ENCODE results near the gene ASTN1. TPM values are rescaled to one million over a fixed set of nuclear protein-coding genes. Genes with fewer than 3 reads are reported as not detected.

The ASTN1 gene
- total and polyA plus RNA-seq, 2 of the 4 experiments (the other 2 are of a cell fraction), result under 0.01 to 0.07 TPM

DNA sequence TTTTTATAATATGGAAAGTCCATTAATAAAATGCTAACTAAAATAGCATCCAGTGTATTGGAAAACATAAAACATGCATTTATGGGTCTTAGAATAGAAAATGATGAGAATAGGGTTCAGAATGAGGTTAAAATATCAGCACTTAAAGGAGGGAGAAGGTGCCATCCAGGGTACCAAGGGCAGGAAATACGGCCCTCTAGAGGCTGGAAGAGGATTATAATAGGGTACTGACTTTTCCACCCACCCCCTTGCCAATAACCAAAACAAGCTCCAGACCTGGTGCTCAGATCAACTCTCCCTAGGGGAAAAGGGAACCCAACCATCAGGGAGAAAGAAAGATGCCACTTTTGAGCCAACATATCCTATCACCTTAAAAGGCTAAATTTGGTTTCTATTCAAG lies 26.7 kb downstream of the ASTN1 start:
- ATAC-seq (ENCODE audit: low read depth) (no peak), DNase-seq (no peak)
- H4K8ac ChIP-seq (ENCODE audit: low read depth in 2 of 2, low read length in 2 of 2), result no peak overlapping the region
- H3K4me2 ChIP-seq (ENCODE audit: low read depth, low read length), result no peak overlapping the region
- H3K23ac ChIP-seq (ENCODE audit: low read depth, low read length), result no peak overlapping the region
- no peak overlapping the region for H4K91ac ChIP-seq (ENCODE audit: insufficient read depth, low read depth, low read length)
- H3K79me1 ChIP-seq (ENCODE audit: low read depth in 1 of 2, low read length in 2 of 2), result no peaks in the 10 kb centered on the region
- no peak overlapping the region for H2AK9ac ChIP-seq (replicated peaks; ENCODE audit: low read depth, low read length, poor library complexity)
- no peaks in the 10 kb centered on the region for H4K20me1 ChIP-seq (ENCODE audit: insufficient read depth, low read length)
- in situ Hi-C loops (cut with MboI; ENCODE audit: low sequenced_read_pairs) (no loop called here), intact Hi-C loops (cut with micrococcal nuclease) (no loop called here), dilution Hi-C loops (cut with HindIII; ENCODE audit: low sequenced_read_pairs, unreplicated experiment) (no loop called here)
- H3K56ac ChIP-seq (ENCODE audit: extremely low read depth, insufficient read depth, low read length), result no peak overlapping the region
- H3K14ac ChIP-seq (replicated peaks; ENCODE audit: low read depth, low read length), result no peak overlapping the region
- no peaks in the 10 kb centered on the region for H3K36me3 ChIP-seq (ENCODE audit: control insufficient read depth, insufficient read depth, low read length)
- no peaks in the 10 kb centered on the region for H3K27me3 ChIP-seq (ENCODE audit: control insufficient read depth, insufficient read depth, low read length)
- no peak overlapping the region for H4K5ac ChIP-seq (ENCODE audit: low read depth, low read length)
- H3K9me3 ChIP-seq (ENCODE audit: control insufficient read depth, insufficient read depth, low read length), result no peaks in the 10 kb centered on the region
- POLR2A ChIA-PET (ENCODE audit: unreplicated experiment), result no interaction called here
- H3K4ac ChIP-seq (ENCODE audit: low read depth, low read length), result no peak overlapping the region
- no peak overlapping the region for H2BK5ac ChIP-seq (ENCODE audit: low read depth, low read length, poor library complexity, severe bottlenecking)
- BruUV-seq (replicated peaks), result no TSS peak
- no peak overlapping the region for H2BK15ac ChIP-seq (ENCODE audit: low read depth, low read length)
- TF ChIP-seq RCOR1 (IDR thresholded peaks at IDR 0.05; ENCODE audit: insufficient replicate concordance, low read length) (no peak), FOS (IDR thresholded peaks at IDR 0.05; ENCODE audit: low read depth, low read length) (no peak), MAZ (IDR thresholded peaks at IDR 0.05; ENCODE audit: borderline replicate concordance, low read depth, low read length) (no peak), POLR2A (IDR thresholded peaks at IDR 0.05; ENCODE audit: low read depth, low read length) (no peak), CHD1 (IDR thresholded peaks at IDR 0.05; ENCODE audit: low read depth, low read length) (no peak), MXI1 (IDR thresholded peaks at IDR 0.05; ENCODE audit: borderline replicate concordance, low read depth, low read length) (no peak), NFE2L2 (IDR thresholded peaks at IDR 0.05; ENCODE audit: low read depth, low read length) (no peak), RFX5 (IDR thresholded peaks at IDR 0.05; ENCODE audit: low read depth, low read length) (no peak), SMC3 (IDR thresholded peaks at IDR 0.05; ENCODE audit: low read depth, low read length) (no peak)
- TF ChIP-seq, protein P1, sequence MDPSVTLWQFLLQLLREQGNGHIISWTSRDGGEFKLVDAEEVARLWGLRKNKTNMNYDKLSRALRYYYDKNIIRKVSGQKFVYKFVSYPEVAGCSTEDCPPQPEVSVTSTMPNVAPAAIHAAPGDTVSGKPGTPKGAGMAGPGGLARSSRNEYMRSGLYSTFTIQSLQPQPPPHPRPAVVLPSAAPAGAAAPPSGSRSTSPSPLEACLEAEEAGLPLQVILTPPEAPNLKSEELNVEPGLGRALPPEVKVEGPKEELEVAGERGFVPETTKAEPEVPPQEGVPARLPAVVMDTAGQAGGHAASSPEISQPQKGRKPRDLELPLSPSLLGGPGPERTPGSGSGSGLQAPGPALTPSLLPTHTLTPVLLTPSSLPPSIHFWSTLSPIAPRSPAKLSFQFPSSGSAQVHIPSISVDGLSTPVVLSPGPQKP (IDR thresholded peaks at IDR 0.05; ENCODE audit: borderline replicate concordance, low read depth, low read length), result no peak
- TF ChIP-seq, protein P2, sequence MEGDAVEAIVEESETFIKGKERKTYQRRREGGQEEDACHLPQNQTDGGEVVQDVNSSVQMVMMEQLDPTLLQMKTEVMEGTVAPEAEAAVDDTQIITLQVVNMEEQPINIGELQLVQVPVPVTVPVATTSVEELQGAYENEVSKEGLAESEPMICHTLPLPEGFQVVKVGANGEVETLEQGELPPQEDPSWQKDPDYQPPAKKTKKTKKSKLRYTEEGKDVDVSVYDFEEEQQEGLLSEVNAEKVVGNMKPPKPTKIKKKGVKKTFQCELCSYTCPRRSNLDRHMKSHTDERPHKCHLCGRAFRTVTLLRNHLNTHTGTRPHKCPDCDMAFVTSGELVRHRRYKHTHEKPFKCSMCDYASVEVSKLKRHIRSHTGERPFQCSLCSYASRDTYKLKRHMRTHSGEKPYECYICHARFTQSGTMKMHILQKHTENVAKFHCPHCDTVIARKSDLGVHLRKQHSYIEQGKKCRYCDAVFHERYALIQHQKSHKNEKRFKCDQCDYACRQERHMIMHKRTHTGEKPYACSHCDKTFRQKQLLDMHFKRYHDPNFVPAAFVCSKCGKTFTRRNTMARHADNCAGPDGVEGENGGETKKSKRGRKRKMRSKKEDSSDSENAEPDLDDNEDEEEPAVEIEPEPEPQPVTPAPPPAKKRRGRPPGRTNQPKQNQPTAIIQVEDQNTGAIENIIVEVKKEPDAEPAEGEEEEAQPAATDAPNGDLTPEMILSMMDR (conservative IDR thresholded peaks at IDR 0.05; ENCODE audit: low read depth, low read length), result no peak
- TF ChIP-seq, protein P3, sequence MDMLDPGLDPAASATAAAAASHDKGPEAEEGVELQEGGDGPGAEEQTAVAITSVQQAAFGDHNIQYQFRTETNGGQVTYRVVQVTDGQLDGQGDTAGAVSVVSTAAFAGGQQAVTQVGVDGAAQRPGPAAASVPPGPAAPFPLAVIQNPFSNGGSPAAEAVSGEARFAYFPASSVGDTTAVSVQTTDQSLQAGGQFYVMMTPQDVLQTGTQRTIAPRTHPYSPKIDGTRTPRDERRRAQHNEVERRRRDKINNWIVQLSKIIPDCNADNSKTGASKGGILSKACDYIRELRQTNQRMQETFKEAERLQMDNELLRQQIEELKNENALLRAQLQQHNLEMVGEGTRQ (IDR thresholded peaks at IDR 0.05; ENCODE audit: low read depth, low read length), result no peak
- H3K18ac ChIP-seq (ENCODE audit: low read depth, low read length), result no peak overlapping the region
- no peak overlapping the region for H2AFZ ChIP-seq (replicated peaks; ENCODE audit: low read length, poor library complexity)
- WGBS, 2 experiments (ENCODE audit: extremely low coverage in 2 of 2, insufficient read length in 1 of 2), result no CpG with 5 or more reads among the region's 1 CpG
- no peak overlapping the region for H2BK120ac ChIP-seq (ENCODE audit: low read depth, low read length)
- H3K9ac ChIP-seq (ENCODE audit: low read depth, low read length), result no peak overlapping the region
- no peak overlapping the region for H3K4me3 ChIP-seq (ENCODE audit: insufficient read depth, low read depth, low read length)
- CTCF ChIA-PET, result interaction anchor here (0.9 kb wide), 1 partner anchor 10 kb away, joined by 4 read pairs; no protein-coding TSS in a partner anchor
- H2BK20ac ChIP-seq (ENCODE audit: low read depth, low read length), result no peak overlapping the region
- H3K4me1 ChIP-seq (ENCODE audit: control insufficient read depth, insufficient read depth, low read length), result no peaks in the 10 kb centered on the region
- H3K9me1 ChIP-seq (ENCODE audit: insufficient read depth, low read length), result no peaks in the 10 kb centered on the region
- H3K27ac ChIP-seq (ENCODE audit: insufficient read depth, low read length), result no peak overlapping the region
- no peak overlapping the region for H2AK5ac ChIP-seq (ENCODE audit: low read depth, low read length)

All from IMR-90 (cell line).